A204.1 (cell line): ENCODE measurements around the gene SPNS3.

ENCODE experiments used
- FAIRE-seq: peaks from 2 replicates; lab custom pipeline; 2012; peaks lifted over from hg19 to GRCh38; lab: Jason Lieb, UNC

The SPNS3 gene

GRCh38 chr17:4469552-4469951 is 35.8 kb downstream of the SPNS3 start:
- FAIRE-seq, result no peak

- FAIRE-seq, result no peak
Observed at GRCh38 chr17:4472286-4472685, 38.5 kb downstream of the SPNS3 start.

GRCh38 chr17:4474093-4474492 is 40.4 kb downstream of the SPNS3 start:
- FAIRE-seq, result no peak

GRCh38 chr17:4475001-4475400 is 41.3 kb downstream of the SPNS3 start:
- no peak for FAIRE-seq

GRCh38 chr17:4475463-4475862 is 41.7 kb downstream of the SPNS3 start:
- no peak for FAIRE-seq

- no peak for FAIRE-seq
Observed at GRCh38 chr17:4476017-4476416, 42.3 kb downstream of the SPNS3 start.

- no peak for FAIRE-seq
Observed at GRCh38 chr17:4476511-4477070, 42.9 kb downstream of the SPNS3 start.

GRCh38 chr17:4477255-4477791 is 43.6 kb downstream of the SPNS3 start:
- FAIRE-seq, result no peak

- no peak for FAIRE-seq
Observed at GRCh38 chr17:4478318-4478830, 44.6 kb downstream of the SPNS3 start.

- no peak for FAIRE-seq
Observed at GRCh38 chr17:4479340-4479981, 45.7 kb downstream of the SPNS3 start.

GRCh38 chr17:4479982-4480751 is 46.4 kb downstream of the SPNS3 start:
- FAIRE-seq, result no peak

- FAIRE-seq, result no peak
Observed at GRCh38 chr17:4480929-4481898, 47.5 kb downstream of the SPNS3 start.

GRCh38 chr17:4482338-4483011 is 48.7 kb downstream of the SPNS3 start:
- no peak for FAIRE-seq

- no peak for FAIRE-seq
Observed at GRCh38 chr17:4483012-4483840, 49.5 kb downstream of the SPNS3 start.

- no peak for FAIRE-seq
Observed at GRCh38 chr17:4485676-4486646, 52.2 kb downstream of the SPNS3 start.

GRCh38 chr17:4487296-4487695 is 53.6 kb downstream of the SPNS3 start:
- no peak for FAIRE-seq

- no peak for FAIRE-seq
Observed at GRCh38 chr17:4487820-4488716, 54.3 kb downstream of the SPNS3 start.

- FAIRE-seq, result no peak
Observed at GRCh38 chr17:4488989-4489595, 55.4 kb downstream of the SPNS3 start.
